Mammary epithelial cell (primary cell): ENCODE results near the gene XKR8.

Source experiments
- CTCF ChIP-seq, 2 donors: IDR thresholded peaks in 1 of 2; conservative IDR thresholded peaks in 1 of 2; 2 replicates each; pipeline ENCODE4 v1.5.1; 2011 to 2012; ENCODE audit warnings: inconsistent platforms in 2 of 2, low read length in 2 of 2, mild to moderate bottlenecking in 2 of 2, control low read depth in 1 of 2, low read depth in 1 of 2; ENCODE audit not compliant: insufficient read depth in 1 of 2; ENCODE audit errors: extremely low read depth in 1 of 2
- EZH2 ChIP-seq: IDR thresholded peaks from 2 replicates; pipeline ENCODE4 v1.6.1; 2012; ENCODE audit warnings: low read length, inconsistent platforms, borderline replicate concordance

DNA sequence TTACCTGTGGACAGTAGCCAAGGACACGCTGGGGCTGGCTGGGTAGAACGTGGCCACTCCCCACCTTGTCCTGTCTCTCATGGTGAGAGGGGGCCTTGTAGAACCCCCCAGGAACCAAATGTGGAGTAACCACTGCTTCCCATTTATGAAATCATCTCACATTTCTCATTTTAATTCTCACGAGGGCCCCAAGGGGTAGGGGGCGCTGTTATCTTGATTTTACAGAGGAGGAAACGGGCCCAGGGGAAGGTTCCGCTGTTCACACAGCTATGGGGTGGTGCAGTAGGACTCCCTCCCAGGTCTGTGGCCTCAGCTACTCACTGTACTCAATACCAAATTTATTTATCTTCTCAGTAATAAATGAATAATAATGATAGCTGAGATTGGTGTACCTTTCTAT is 19.5 kb upstream of the XKR8 start:
- TF ChIP-seq CTCF (conservative IDR thresholded peaks at IDR 0.05 in 1 of 2, IDR thresholded peaks at IDR 0.05 in 1 of 2; ENCODE audit: extremely low read depth in 1 of 2, insufficient read depth in 1 of 2, low read depth in 1 of 2, low read length in 2 of 2), result peak; percentile 33 to 36
- no peak for TF ChIP-seq EZH2
